ENCODE data around the gene SLC6A11. TPM values are rescaled to one million over a fixed set of nuclear protein-coding genes. Genes with fewer than 3 reads are reported as not detected.

The SLC6A11 gene
- total RNA-seq, 1 donor from 2014 or later, result 2.7 TPM

- H3K36me3 Mint-ChIP-seq, result no peaks in the 10 kb centered on the region
- DNase-seq (ENCODE audit: low spot score in 2 of 2, unreplicated experiment in 2 of 2), result no peak
- H3K4me1 Mint-ChIP-seq, result no peaks in the 10 kb centered on the region
- peaks cover 52% of the 10 kb centered on the region for H3K27me3 Mint-ChIP-seq (ENCODE audit: low read depth)
- no peak for TF ChIP-seq CTCF (IDR thresholded peaks at IDR 0.05; ENCODE audit: unreplicated experiment)
- no peak overlapping the region for H3K4me3 Mint-ChIP-seq
- H3K27ac Mint-ChIP-seq, result no peak overlapping the region
- H3K9me3 Mint-ChIP-seq, result no peaks in the 10 kb centered on the region
Observed at GRCh38 chr3:10858091-10858490, 42.1 kb downstream of the SLC6A11 start.

- DNase-seq (ENCODE audit: low spot score in 2 of 2, unreplicated experiment in 2 of 2), result peak in 1 of 2 experiments; percentile 47
- no peaks in the 10 kb centered on the region for H3K4me1 Mint-ChIP-seq
- no peaks in the 10 kb centered on the region for H3K36me3 Mint-ChIP-seq
- no peaks in the 10 kb centered on the region for H3K9me3 Mint-ChIP-seq
- TF ChIP-seq CTCF (IDR thresholded peaks at IDR 0.05; ENCODE audit: unreplicated experiment), result no peak
- no peak overlapping the region for H3K27ac Mint-ChIP-seq
- peaks cover 36% of the 10 kb centered on the region for H3K27me3 Mint-ChIP-seq (ENCODE audit: low read depth)
- no peak overlapping the region for H3K4me3 Mint-ChIP-seq
Observed at GRCh38 chr3:10867384-10867783, 51.4 kb downstream of the SLC6A11 start.

DNA sequence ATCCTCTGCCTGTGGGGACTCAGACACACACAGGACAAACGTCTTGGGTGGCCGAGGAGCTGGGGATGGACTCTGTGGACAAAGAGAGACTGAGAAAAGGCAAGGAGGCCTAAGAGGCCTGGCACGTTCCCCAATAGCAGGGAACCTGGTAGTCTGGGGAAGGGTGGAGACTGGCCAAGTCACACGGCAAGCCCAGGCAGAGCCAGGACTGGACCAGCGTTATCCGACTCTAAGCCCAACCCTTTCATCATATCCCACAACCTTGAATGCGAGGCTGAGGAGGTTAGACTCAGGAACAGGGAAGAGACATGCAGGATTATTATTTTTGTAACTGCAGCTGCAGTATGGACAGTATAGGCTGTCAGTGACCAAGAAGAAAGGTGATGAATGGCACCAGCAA, 53.4 kb downstream of the SLC6A11 start:
- no peak for TF ChIP-seq CTCF (IDR thresholded peaks at IDR 0.05; ENCODE audit: unreplicated experiment)
- DNase-seq (ENCODE audit: low spot score in 2 of 2, unreplicated experiment in 2 of 2), result no peak
- Mint-ChIP-seq H3K27ac (no peak overlapping the region), H3K27me3 (ENCODE audit: low read depth) (peaks cover 40% of the 10 kb centered on the region), H3K36me3 (no peaks in the 10 kb centered on the region), H3K4me3 (no peak overlapping the region), H3K4me1 (no peaks in the 10 kb centered on the region), H3K9me3 (no peaks in the 10 kb centered on the region)

DNA sequence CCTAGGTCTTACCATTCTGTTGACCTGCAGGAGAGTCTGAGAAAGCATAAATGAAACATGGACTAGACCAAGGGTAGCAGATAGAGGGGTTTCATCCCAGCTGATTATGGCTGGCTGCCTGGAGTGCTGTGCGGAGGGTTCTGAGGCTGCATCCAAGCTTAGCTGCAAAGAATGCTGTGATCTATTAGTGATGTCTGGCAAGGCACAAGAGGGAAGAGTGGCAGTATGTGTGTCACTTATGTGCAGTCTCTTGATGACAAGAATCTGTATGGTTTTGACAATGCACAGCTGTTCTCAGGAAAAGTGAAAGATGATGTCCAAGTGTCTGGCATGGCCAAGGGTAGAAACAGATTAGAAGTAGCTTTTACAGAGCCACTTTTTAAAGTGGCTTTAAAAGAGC, 54.3 kb downstream of the SLC6A11 start:
- Mint-ChIP-seq H3K4me1 (no peaks in the 10 kb centered on the region), H3K27ac (no peak overlapping the region), H3K4me3 (no peak overlapping the region), H3K36me3 (no peaks in the 10 kb centered on the region), H3K9me3 (no peaks in the 10 kb centered on the region), H3K27me3 (ENCODE audit: low read depth) (peaks cover 42% of the 10 kb centered on the region)
- no peak for TF ChIP-seq CTCF (IDR thresholded peaks at IDR 0.05; ENCODE audit: unreplicated experiment)
- DNase-seq (ENCODE audit: low spot score in 2 of 2, unreplicated experiment in 2 of 2), result no peak

- Mint-ChIP-seq H3K4me1 (no peaks in the 10 kb centered on the region), H3K27ac (no peak overlapping the region), H3K4me3 (no peak overlapping the region), H3K27me3 (ENCODE audit: low read depth) (peaks cover 47% of the 10 kb centered on the region), H3K9me3 (no peaks in the 10 kb centered on the region), H3K36me3 (no peaks in the 10 kb centered on the region)
- DNase-seq (ENCODE audit: low spot score in 2 of 2, unreplicated experiment in 2 of 2), result no peak
- no peak for TF ChIP-seq CTCF (IDR thresholded peaks at IDR 0.05; ENCODE audit: unreplicated experiment)
Observed at GRCh38 chr3:10873415-10873814, 57.4 kb downstream of the SLC6A11 start.

DNA sequence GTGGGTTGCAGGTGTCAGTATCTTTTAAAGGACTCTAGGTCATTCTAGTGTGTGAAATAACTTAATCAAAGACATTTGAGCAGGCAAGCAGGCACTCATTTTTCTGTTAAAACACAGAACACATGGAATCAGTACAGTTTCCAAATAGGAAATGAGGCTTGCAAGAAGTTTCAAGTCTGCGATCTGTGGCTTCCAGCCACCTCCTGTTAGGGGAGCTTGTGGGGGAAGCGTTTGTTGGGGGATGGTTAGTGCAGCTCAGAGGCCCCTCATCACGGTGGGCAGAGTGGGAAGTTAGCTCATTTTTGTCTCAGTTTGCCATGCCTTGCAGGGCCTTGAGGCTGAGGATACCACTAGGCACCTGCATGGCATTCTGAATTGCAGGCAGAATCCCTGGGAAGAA, 59.9 kb downstream of the SLC6A11 start:
- Mint-ChIP-seq H3K4me1 (no peaks in the 10 kb centered on the region), H3K36me3 (no peaks in the 10 kb centered on the region)

More for the DNA sequence above, 59.9 kb downstream of the SLC6A11 start:
- peaks cover 50% of the 10 kb centered on the region for H3K27me3 Mint-ChIP-seq (ENCODE audit: low read depth)
- H3K27ac Mint-ChIP-seq, result no peak overlapping the region
- DNase-seq (ENCODE audit: low spot score in 2 of 2, unreplicated experiment in 2 of 2), result no peak
- TF ChIP-seq CTCF (IDR thresholded peaks at IDR 0.05; ENCODE audit: unreplicated experiment), result no peak
- H3K4me3 Mint-ChIP-seq, result no peak overlapping the region
- H3K9me3 Mint-ChIP-seq, result no peaks in the 10 kb centered on the region

Data from mesothelial cell of epicardium (in vitro differentiated cells).